Progenitor cell of endocrine pancreas (in vitro differentiated cells): Measurements from ENCODE around the gene OTC. TPM values are rescaled to one million over a fixed set of nuclear protein-coding genes. Genes with fewer than 3 reads are reported as not detected.

Experiments
- DNase-seq: peaks from one replicate; pipeline ENCODE4 v3.0.0; 2021; ENCODE audit warnings: low spot score; ENCODE audit not compliant: unreplicated experiment
- H3K27ac Mint-ChIP-seq: 2 replicates; pipeline ENCODE4 v1.8.0; 2021; ENCODE audit warnings: mild to moderate bottlenecking, moderate library complexity, mixed read lengths
- H3K27me3 Mint-ChIP-seq: 2 replicates; pipeline ENCODE4 v1.8.0; 2021; ENCODE audit warnings: mixed read lengths
- H3K36me3 Mint-ChIP-seq: 2 replicates; pipeline ENCODE4 v1.8.0; 2022; ENCODE audit warnings: mixed read lengths; ENCODE audit not compliant: insufficient read depth
- H3K4me1 Mint-ChIP-seq: 2 replicates; pipeline ENCODE4 v1.8.0; 2021; ENCODE audit warnings: low read depth, mixed read lengths
- H3K4me3 Mint-ChIP-seq: 2 replicates; pipeline ENCODE4 v1.8.0; 2021; ENCODE audit warnings: low read depth, mild to moderate bottlenecking, moderate library complexity, mixed read lengths
- H3K9me3 Mint-ChIP-seq: 2 replicates; pipeline ENCODE4 v1.8.0; 2021; ENCODE audit warnings: low read depth, mixed read lengths
- total RNA-seq: library from RNA; stranded (reverse); gene quantifications from 2 replicates; pipeline ENCODE4 v1.2.1, GENCODE V29; 2021
- TF ChIP-seq, protein P1 (sequence below): fragments of 200-600 bp; sonication (generic); IDR thresholded peaks from one replicate; pipeline ENCODE4 v1.5.0; 2021; ENCODE audit warnings: antibody characterized with exemption, mild to moderate bottlenecking; ENCODE audit not compliant: unreplicated experiment

Gene OTC
- total RNA-seq, 1 donor from 2014 or later = not detected

DNA sequence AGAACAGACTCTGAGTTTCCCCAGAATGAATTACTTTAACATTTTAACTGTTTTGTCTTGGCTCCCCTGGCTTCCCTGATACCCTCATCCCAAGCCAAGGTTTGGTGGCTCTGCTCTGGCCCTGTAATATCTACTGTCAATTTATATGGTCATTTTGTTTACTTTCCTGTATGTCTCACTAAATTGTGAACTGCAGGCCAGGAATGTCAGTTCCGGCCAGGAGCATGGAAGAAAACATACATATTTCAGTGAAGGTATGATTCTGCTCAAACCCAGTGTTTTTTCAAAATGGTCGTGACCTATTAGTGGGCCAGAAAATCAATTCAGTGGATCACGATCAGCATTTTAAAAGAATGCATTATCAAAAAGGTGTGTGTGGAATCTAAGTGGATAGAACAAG, 26.3 kb upstream of the OTC start:
- H3K4me3 Mint-ChIP-seq = peak overlapping the region; percentile 92
- peaks cover 1% of the 10 kb centered on the region for H3K36me3 Mint-ChIP-seq

DNA sequence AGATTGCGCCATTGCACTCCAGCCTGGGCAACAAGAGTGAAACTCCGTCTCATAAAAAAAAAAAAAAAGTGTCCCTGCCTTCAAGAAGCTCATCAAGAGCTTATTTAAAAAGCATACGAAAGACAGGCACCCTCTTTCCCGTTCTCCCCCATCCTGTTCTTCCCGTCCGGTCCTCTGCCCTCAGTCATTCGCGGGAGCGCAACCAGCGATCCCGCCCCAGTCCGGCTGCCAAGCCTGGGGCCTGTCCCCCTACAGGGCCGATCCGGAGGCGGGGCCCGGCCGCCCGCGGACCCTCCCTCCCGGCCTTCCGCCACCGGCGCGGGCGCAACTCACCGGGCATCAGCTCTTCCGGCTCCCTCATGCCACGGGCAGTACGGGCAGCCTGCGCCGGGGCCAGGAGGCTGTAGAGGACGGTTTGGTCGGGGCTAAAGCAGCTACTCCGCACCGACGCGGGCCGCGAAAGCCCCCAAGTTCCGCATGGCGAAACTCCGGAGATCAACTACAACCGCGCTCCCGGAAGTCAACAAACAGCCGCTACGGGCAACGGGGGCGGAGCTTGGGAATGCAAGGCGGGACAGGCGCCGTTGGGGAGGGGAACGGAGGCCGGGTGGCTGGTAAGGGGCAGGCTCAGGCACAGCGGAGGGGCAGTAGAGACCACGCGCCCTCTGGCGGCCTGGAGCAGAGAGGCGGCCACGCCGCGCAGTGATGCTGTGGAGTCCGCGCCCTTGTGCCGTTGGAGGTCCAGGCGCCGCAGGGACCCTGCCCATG, 25.2 kb upstream of the OTC start, which contains the start of gene RPGR:
Gene RPGR, minus strand, starts transcription at position 503 of the 768 bp plus-strand sequence. Its CDS starts 142 bp downstream, at position 361.
- Mint-ChIP-seq H3K36me3 (no peaks in the 10 kb centered on the region), H3K27me3 (no peaks in the 10 kb centered on the region), H3K4me1 (peaks cover 20% of the 10 kb centered on the region), H3K9me3 (peaks cover 13% of the 10 kb centered on the region), H3K4me3 (peak within 1 kb of the TSS; percentile 92), H3K27ac (peak within 1 kb of the TSS; percentile 97)
- DNase-seq = peak; percentile 80
- TF ChIP-seq, protein P1, sequence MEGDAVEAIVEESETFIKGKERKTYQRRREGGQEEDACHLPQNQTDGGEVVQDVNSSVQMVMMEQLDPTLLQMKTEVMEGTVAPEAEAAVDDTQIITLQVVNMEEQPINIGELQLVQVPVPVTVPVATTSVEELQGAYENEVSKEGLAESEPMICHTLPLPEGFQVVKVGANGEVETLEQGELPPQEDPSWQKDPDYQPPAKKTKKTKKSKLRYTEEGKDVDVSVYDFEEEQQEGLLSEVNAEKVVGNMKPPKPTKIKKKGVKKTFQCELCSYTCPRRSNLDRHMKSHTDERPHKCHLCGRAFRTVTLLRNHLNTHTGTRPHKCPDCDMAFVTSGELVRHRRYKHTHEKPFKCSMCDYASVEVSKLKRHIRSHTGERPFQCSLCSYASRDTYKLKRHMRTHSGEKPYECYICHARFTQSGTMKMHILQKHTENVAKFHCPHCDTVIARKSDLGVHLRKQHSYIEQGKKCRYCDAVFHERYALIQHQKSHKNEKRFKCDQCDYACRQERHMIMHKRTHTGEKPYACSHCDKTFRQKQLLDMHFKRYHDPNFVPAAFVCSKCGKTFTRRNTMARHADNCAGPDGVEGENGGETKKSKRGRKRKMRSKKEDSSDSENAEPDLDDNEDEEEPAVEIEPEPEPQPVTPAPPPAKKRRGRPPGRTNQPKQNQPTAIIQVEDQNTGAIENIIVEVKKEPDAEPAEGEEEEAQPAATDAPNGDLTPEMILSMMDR = peak; percentile 68

More for the DNA sequence above, 26.3 kb upstream of the OTC start:
- no peaks in the 10 kb centered on the region for H3K27me3 Mint-ChIP-seq
- H3K4me1 Mint-ChIP-seq = peaks cover 22% of the 10 kb centered on the region
- TF ChIP-seq, protein P1 = no peak
- DNase-seq = no peak
- peak overlapping the region; percentile 74 for H3K27ac Mint-ChIP-seq
- peaks cover 13% of the 10 kb centered on the region for H3K9me3 Mint-ChIP-seq

DNA sequence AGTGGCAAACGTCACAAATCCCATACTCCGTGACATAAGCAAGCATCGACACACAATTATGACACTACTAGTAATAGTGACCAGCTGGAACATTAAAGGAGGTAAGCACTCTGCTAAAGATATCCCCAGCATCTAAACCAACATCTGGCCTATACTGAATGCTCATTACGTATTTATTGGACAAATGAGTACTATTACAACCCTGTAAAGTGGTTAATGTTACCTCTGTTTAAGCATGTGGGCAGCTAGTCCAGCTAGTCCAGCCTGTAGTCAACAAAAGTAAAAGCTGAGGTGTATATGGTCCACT, 24.7 kb upstream of the OTC start:
- Mint-ChIP-seq H3K4me3 (peak overlapping the region; percentile 92), H3K27ac (peak overlapping the region; percentile 76), H3K4me1 (peaks cover 18% of the 10 kb centered on the region), H3K36me3 (no peaks in the 10 kb centered on the region), H3K9me3 (peaks cover 13% of the 10 kb centered on the region), H3K27me3 (no peaks in the 10 kb centered on the region)
- no peak for DNase-seq
- TF ChIP-seq, protein P1 = no peak

DNA sequence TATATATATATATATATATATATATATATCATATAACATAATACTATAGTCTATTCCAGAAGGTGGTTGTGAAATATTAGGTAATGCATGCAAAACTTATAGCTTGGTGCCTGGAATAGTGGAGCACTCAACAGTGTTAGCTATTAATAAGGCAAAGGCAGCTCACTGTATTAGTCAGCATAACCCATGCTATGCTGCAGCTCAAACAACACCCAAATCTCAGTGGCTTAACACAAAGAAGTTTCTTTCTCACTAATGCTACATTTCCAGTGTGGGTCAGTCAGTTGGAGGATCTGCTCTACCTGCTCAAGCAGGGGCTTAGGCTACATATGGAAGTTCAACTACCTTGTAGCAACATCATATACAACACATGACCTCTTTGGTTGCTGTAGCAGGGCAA, 19.9 kb upstream of the OTC start:
- TF ChIP-seq, protein P1 = no peak
- Mint-ChIP-seq H3K9me3 (peaks cover 25% of the 10 kb centered on the region), H3K36me3 (no peaks in the 10 kb centered on the region), H3K4me3 (no peak overlapping the region), H3K4me1 (peaks cover 4% of the 10 kb centered on the region), H3K27me3 (no peaks in the 10 kb centered on the region), H3K27ac (no peak overlapping the region)
- no peak for DNase-seq

DNA sequence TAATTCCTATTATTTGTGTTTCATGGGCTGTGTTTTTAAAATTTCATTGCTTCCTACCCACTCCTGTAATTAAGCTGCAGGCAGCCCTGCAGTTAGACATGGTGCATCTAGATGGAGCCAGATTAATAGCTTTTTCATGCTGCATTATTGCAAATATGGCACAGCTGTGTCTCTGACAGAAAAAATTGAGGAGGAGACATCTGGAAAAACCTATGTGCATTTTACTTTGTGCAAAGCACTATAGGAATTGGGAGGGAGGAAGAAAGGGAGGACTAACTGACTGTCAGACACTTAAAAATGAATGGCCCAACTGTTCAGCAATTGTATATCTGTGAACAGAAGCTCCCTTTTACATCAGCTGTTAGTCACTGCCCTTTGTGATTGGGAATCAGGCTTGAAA, 17.0 kb upstream of the OTC start:
- H3K9me3 Mint-ChIP-seq = peaks cover 22% of the 10 kb centered on the region
- TF ChIP-seq, protein P1 = no peak
- H3K27ac Mint-ChIP-seq = no peak overlapping the region
- no peaks in the 10 kb centered on the region for H3K36me3 Mint-ChIP-seq
- no peak for DNase-seq
- no peaks in the 10 kb centered on the region for H3K27me3 Mint-ChIP-seq
- H3K4me1 Mint-ChIP-seq = no peaks in the 10 kb centered on the region
- no peak overlapping the region for H3K4me3 Mint-ChIP-seq
